ENCODE results near the gene PTPRM. TPM values are rescaled to one million over a fixed set of nuclear protein-coding genes. Genes with fewer than 3 reads are reported as not detected.

The PTPRM gene
- total RNA-seq, 1 experiment from 2014 or later, result 11.1 TPM

- TF ChIP-seq CTCF (IDR thresholded peaks at IDR 0.05) (no peak), ETV6 (CRISPR knock-in tag; IDR thresholded peaks at IDR 0.05) (no peak), NFE2L1 (CRISPR knock-in tag; IDR thresholded peaks at IDR 0.05) (no peak), ZNF138 (CRISPR knock-in tag; conservative IDR thresholded peaks at IDR 0.05) (no peak), FOXK1 (CRISPR knock-in tag; IDR thresholded peaks at IDR 0.05) (no peak), ZSCAN18 (CRISPR knock-in tag; IDR thresholded peaks at IDR 0.05) (no peak), ZNF532 (CRISPR knock-in tag; IDR thresholded peaks at IDR 0.05; ENCODE audit: borderline replicate concordance) (no peak), TCF7 (CRISPR knock-in tag; IDR thresholded peaks at IDR 0.05; ENCODE audit: low read depth) (no peak), ZNF219 (CRISPR knock-in tag; IDR thresholded peaks at IDR 0.05; ENCODE audit: borderline replicate concordance) (no peak), ELF4 (CRISPR knock-in tag; IDR thresholded peaks at IDR 0.05; ENCODE audit: low read depth) (no peak), ZNF317 (CRISPR knock-in tag; IDR thresholded peaks at IDR 0.05; ENCODE audit: borderline replicate concordance, low read depth) (no peak), ZNF232 (CRISPR knock-in tag; IDR thresholded peaks at IDR 0.05) (no peak), GTF2I (CRISPR knock-in tag; conservative IDR thresholded peaks at IDR 0.05) (no peak), JUN (CRISPR knock-in tag; IDR thresholded peaks at IDR 0.05) (no peak), ATF1 (CRISPR knock-in tag; IDR thresholded peaks at IDR 0.05) (no peak), ZNF121 (CRISPR knock-in tag; IDR thresholded peaks at IDR 0.05) (no peak), JAZF1 (CRISPR knock-in tag; IDR thresholded peaks at IDR 0.05) (no peak), USF2 (CRISPR knock-in tag; IDR thresholded peaks at IDR 0.05) (no peak)
- ChIA-PET CTCF (no interaction called here), POLR2A (no interaction called here)
- peaks cover 20% of the 10 kb centered on the region for H3K4me1 Mint-ChIP-seq
- no peaks in the 10 kb centered on the region for H3K36me3 Mint-ChIP-seq
- no peaks in the 10 kb centered on the region for H3K27me3 Mint-ChIP-seq (ENCODE audit: low read depth)
- H3K4me3 Mint-ChIP-seq, result no peak overlapping the region
- H3K27ac Mint-ChIP-seq, result no peak overlapping the region
- H3K9me3 Mint-ChIP-seq, result 0 out of 2 replicates have a peak, but pooled peaks cover 3% of the 10 kb centered on the region
- DNase-seq (ENCODE audit: low spot score) (no peak), ATAC-seq (no peak)
Observed at GRCh38 chr18:8034674-8035073, 467.6 kb downstream of the PTPRM start.

GRCh38 chr18:8036551-8036950 is 469.4 kb downstream of the PTPRM start:
- POLR2A ChIA-PET, result no interaction called here
- DNase-seq (ENCODE audit: low spot score) (no peak), ATAC-seq (no peak)
- Mint-ChIP-seq H3K4me1 (peaks cover 16% of the 10 kb centered on the region), H3K4me3 (no peak overlapping the region), H3K27ac (no peak overlapping the region), H3K9me3 (0 out of 2 replicates have a peak, but pooled peaks cover 3% of the 10 kb centered on the region), H3K36me3 (no peaks in the 10 kb centered on the region), H3K27me3 (ENCODE audit: low read depth) (no peaks in the 10 kb centered on the region)
- CTCF ChIA-PET, result no interaction called here
- TF ChIP-seq E2F4 (CRISPR knock-in tag; IDR thresholded peaks at IDR 0.05; ENCODE audit: borderline replicate concordance, low read depth) (no peak), NR2C2 (CRISPR knock-in tag; IDR thresholded peaks at IDR 0.05) (no peak), FOXJ3 (CRISPR knock-in tag; IDR thresholded peaks at IDR 0.05; ENCODE audit: borderline replicate concordance) (no peak), HMGA2 (CRISPR knock-in tag; IDR thresholded peaks at IDR 0.05) (no peak), ATF2 (CRISPR knock-in tag; IDR thresholded peaks at IDR 0.05; ENCODE audit: borderline replicate concordance, low read depth) (no peak), HMGXB4 (CRISPR knock-in tag; IDR thresholded peaks at IDR 0.05) (no peak)
